SH-SY5Y (cell line): Measurements from ENCODE around the gene SYCE3.

Experiments used
- GATA2 ChIP-seq: IDR thresholded peaks from 2 replicates; pipeline ENCODE4 v1.6.1; 2011; ENCODE audit warnings: mild to moderate bottlenecking, low read depth, low read length
- GATA3 ChIP-seq: IDR thresholded peaks from 2 replicates; pipeline ENCODE4 v1.6.1; 2011; ENCODE audit warnings: low read depth, mild to moderate bottlenecking, low read length, moderate library complexity

SYCE3 gene

GRCh38 chr22:50517495-50518260 lies 45.0 kb downstream of the SYCE3 start:
- TF ChIP-seq GATA2: no peak
- TF ChIP-seq GATA3: no peak

DNA sequence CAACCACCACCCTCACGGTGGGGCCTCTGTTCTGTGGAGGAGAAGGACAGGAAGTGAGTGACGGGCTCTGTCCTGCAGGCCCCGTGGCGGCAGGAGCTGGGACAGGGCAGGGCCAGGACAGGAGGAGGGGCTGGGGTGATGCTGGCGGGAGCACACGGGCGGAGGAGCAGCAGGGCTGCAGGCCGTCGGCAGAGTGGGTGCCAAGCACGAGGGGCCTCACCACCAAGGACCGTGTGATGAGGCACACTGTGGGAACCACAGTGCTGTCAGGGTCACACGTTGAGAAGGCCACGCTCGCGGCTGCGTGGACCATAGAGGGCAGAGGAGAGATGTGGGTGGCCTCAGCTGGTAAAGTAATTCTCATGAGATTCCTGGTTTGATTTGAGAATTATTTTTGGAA lies 45.8 kb downstream of the SYCE3 start:
- TF ChIP-seq GATA2 (no peak), GATA3 (no peak)

- TF ChIP-seq GATA2 (no peak), GATA3 (no peak)
Measured at GRCh38 chr22:50516068-50516467, 46.7 kb downstream of the SYCE3 start.

- TF ChIP-seq GATA3 (no peak), GATA2 (no peak)
Measured at GRCh38 chr22:50513175-50513574, 49.5 kb downstream of the SYCE3 start.

DNA sequence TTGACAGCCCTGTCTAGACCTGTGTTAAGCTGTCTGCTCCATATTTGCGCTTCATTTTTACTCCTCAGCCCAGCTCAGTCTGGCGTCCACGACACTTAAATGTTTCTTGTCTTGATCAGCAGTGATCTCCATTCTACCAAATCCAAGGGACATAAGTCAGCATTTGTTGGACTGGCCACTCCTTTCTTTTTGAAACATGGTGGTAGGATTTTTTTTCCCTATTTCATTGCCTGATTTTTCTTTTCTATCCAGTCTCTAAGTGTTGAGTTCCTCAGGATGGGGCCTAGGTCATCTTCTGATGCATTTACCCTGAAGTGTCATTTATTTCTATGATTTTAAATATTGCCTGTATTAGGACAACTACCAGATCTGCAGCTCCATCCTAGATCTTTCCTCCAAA lies 53.8 kb downstream of the SYCE3 start:
- TF ChIP-seq GATA2 (no peak), GATA3 (no peak)

DNA sequence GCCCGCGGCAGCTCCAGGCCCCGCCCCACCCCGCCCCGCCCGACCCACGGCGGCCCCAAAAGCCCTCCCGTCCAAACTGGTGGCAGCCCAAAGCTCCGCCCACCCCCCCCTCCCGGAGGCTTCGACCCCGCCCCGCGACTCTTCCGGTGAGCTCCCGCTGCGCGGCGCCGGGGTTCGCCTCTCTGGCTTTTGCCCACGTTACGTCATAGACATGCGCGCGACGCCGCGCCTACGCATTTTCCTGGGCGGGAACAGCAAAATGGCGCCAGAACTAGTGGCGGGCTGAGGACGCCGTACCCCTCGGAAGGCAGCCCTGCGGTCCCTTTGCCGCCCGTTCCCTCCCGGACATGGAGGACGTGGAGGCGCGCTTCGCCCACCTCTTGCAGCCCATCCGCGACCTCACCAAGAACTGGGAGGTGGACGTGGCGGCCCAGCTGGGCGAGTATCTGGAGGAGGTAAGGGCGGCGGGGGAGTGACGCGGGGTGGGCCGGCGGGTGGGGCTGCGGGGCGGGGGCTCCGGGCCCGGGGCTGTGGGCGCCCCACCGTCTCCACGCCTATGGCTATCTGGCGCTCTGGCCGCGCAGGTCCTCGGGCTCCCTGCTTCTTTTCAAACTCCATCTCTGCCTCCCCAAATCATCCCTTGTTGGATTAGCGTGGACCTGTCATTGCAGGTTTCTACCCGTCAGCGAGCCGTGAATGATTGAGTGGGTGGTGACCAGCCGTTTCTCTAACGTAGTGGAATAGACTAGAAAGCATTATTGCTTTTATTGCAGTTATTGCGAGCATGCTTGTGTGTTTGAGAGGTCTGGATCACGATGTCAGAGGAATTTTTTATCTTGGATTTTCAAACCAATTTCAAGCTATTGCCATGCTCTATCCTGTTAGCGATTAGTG lies 54.5 kb downstream of the SYCE3 start, which contains the start of gene NCAPH2:
Gene NCAPH2, plus strand, starts transcription at position 234 of the 894 bp plus-strand sequence. Its CDS starts 114 bp downstream, at position 348.
- TF ChIP-seq GATA2 (no peak), GATA3 (no peak)

DNA sequence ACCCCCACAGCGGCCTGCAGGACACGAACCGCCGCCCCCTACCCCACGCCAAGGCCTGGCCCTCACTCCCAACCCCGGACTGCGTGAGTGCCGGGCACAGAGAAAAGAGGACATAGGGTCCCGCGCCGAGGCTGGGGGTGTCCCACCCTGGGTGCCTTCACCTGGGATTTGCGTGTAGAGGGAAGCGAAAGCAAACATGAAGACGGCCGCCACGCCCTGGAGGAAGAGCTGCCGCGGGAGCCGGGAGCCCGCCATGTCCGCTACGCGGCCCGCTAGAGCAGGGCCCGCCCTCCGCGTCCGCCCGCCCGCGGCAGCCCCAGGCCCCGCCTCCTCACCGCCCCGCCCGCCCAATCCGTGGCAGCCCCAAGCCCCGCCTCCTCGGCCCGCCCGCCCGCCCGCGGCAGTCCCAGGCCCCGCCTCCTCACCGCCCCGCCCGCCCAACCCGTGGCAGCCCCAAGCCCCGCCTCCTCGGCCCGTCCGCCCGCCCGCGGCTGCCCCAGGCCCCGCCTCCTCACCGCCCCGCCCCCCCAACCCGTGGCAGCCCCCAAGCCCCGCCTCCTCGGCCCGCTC lies 55.2 kb downstream of the SYCE3 start, which contains the start of gene LMF2:
Gene LMF2, minus strand, starts transcription at position 282 of the 570 bp plus-strand sequence. Its CDS starts 27 bp downstream, at position 255.
- TF ChIP-seq GATA2 (no peak), GATA3 (no peak)

DNA sequence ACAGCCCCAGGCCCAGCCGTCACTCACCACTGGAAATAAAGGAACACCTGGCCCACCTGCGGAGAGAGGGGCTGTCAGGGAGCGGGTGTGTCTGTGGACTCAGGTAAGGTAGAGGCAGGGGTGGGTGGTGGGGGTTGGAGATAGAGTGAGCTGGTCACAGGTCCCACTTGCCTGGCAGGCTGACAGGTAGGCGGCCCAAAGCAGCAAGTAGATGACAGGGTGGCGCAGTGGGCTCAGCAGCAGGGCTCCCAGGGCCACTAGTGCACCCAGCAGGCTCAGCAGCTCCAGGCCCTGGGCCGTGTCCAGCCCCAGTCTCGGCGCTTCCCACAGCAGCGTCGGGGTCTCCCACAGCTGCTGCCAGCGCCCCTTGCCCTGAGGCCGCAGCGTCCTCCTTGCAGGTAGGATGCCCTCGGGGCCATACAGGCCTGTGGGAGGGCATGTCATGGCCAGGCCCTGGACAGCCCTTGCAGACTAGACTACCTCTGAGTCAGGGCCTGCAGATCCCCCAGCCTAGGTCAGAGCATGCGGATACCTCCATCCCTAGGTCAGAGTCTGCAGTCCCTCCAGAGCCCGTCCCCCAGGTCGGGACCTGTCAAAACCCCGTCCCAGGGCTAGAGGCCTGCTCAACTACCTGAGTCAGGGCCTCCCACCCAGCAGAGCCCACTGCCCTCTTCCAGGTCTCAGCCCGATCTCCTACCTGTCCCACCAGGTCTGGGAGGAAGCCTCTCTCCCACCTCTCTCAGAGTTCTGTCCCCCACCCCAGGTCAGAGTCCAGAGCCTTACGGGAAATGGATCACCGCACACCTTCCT lies 55.9 kb downstream of the SYCE3 start:
- no peak for TF ChIP-seq GATA3
- TF ChIP-seq GATA2: no peak

GRCh38 chr22:50505776-50506610 lies 56.7 kb downstream of the SYCE3 start:
- TF ChIP-seq GATA3 (no peak), GATA2 (no peak)

GRCh38 chr22:50505276-50505775 lies 57.4 kb downstream of the SYCE3 start:
- TF ChIP-seq GATA2 (no peak), GATA3 (no peak)

DNA sequence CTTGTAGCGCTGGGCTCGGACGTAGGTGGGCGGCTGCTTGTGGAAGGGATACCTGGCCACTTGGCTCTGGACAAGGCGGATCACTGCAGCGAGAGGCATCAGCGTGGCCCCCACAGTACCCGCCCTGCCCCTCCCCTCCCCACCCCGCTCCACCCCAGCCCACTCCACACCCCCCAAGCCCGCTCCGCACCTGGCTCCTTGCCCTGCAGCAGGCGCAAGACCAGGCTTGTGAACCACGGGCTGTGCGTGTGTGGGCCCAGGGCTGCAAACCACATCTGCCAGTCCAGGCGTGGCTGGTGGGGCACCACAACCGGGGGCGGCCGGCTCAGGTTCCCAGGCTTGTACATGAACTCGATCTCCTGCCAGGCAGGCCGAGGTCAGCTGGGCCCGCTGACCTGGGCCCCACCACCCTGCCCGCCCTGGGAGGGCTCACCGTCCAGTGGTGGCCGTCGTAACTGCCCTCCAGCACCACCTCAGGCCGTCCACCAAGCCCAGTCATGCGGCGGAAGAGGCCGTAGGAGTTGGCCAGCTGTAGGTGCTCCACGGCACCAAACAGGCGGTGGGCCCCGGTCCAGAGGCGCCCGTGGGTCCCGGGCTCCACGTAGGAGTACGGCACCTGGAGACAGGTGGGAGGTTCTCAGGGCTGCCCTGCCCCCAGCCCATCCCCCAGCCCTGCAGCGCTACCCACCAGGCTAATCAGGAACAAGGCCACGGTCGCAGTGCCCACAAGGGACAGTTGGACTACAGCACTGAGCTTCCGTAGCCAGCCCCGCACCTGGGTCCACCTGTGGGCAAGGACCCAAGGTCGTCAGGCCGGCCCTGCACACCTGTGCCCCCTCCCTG lies 58.1 kb downstream of the SYCE3 start:
- no peak for TF ChIP-seq GATA3
- no peak for TF ChIP-seq GATA2

GRCh38 chr22:50503475-50504145 lies 59.1 kb downstream of the SYCE3 start:
- TF ChIP-seq GATA3 (no peak), GATA2 (no peak)
